SK-N-SH treated with all-trans-retinoic acid at 6 μM for 48 hours (cell line): Measurements from ENCODE around the gene BLM.

Experiments used
- ZNF70 ChIP-seq: fragments of 450-650 bp; formaldehyde crosslinking; IDR thresholded peaks from 2 replicates; pipeline ENCODE4 v1.5.0; 2020; ENCODE audit warnings: mild to moderate bottlenecking, moderate library complexity
- TF ChIP-seq, protein P1 (sequence below): fragments of 250-450 bp; sonication (Bioruptor Pico); IDR thresholded peaks from 2 replicates; pipeline ENCODE4 v1.8.0; 2020; ENCODE audit warnings: mild to moderate bottlenecking, moderate library complexity, borderline replicate concordance

DNA sequence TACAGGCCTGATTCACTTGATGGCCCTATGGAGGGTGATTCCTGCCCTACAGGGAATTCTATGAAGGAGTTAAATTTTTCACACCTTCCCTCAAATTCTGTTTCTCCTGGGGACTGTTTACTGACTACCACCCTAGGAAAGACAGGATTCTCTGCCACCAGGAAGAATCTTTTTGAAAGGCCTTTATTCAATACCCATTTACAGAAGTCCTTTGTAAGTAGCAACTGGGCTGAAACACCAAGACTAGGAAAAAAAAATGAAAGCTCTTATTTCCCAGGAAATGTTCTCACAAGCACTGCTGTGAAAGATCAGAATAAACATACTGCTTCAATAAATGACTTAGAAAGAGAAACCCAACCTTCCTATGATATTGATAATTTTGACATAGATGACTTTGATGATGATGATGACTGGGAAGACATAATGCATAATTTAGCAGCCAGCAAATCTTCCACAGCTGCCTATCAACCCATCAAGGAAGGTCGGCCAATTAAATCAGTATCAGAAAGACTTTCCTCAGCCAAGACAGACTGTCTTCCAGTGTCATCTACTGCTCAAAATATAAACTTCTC is 43.6 kb downstream of the BLM start:
- TF ChIP-seq, protein P1, sequence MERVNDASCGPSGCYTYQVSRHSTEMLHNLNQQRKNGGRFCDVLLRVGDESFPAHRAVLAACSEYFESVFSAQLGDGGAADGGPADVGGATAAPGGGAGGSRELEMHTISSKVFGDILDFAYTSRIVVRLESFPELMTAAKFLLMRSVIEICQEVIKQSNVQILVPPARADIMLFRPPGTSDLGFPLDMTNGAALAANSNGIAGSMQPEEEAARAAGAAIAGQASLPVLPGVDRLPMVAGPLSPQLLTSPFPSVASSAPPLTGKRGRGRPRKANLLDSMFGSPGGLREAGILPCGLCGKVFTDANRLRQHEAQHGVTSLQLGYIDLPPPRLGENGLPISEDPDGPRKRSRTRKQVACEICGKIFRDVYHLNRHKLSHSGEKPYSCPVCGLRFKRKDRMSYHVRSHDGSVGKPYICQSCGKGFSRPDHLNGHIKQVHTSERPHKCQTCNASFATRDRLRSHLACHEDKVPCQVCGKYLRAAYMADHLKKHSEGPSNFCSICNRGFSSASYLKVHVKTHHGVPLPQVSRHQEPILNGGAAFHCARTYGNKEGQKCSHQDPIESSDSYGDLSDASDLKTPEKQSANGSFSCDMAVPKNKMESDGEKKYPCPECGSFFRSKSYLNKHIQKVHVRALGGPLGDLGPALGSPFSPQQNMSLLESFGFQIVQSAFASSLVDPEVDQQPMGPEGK (CRISPR knock-in tag) = no peak
- no peak for TF ChIP-seq ZNF70 (CRISPR knock-in tag)
